ENCODE data around the gene KDSR.
"Not testable (repeated sequence)": the region's sequence is repeated elsewhere in the genome, so short reads cannot be mapped to it uniquely, and the experiment has no call there.

Gene KDSR

GRCh38 chr18:63363951-63364350 lies 3.1 kb downstream of the KDSR start:
- DNase-seq = no peak

GRCh38 chr18:63363420-63363819 lies 3.6 kb downstream of the KDSR start:
- not testable (repeated sequence) for DNase-seq

- DNase-seq = no peak
Observed at GRCh38 chr18:63356272-63356896, 10.6 kb downstream of the KDSR start.

- DNase-seq = no peak
Observed at GRCh38 chr18:63350230-63350629, 16.8 kb downstream of the KDSR start.

- DNase-seq = peak; percentile 86
Observed at GRCh38 chr18:63348508-63349136, 18.4 kb downstream of the KDSR start.

GRCh38 chr18:63346480-63347183 lies 20.4 kb downstream of the KDSR start:
- no peak for DNase-seq

GRCh38 chr18:63346031-63346430 lies 21.0 kb downstream of the KDSR start:
- DNase-seq = no peak

GRCh38 chr18:63344918-63345317 lies 22.1 kb downstream of the KDSR start:
- DNase-seq = no peak

- DNase-seq = no peak
Observed at GRCh38 chr18:63344263-63344662, 22.7 kb downstream of the KDSR start.

GRCh38 chr18:63342206-63342605 lies 24.8 kb downstream of the KDSR start:
- DNase-seq = no peak

- peak; percentile 59 for DNase-seq
Observed at GRCh38 chr18:63339920-63340484, 27.0 kb downstream of the KDSR start.

- DNase-seq = no peak
Observed at GRCh38 chr18:63336366-63337099, 30.5 kb downstream of the KDSR start.

- DNase-seq = no peak
Observed at GRCh38 chr18:63331105-63331504, 35.9 kb downstream of the KDSR start.

GRCh38 chr18:63329431-63330145 lies 37.4 kb downstream of the KDSR start:
- DNase-seq = no peak

- no peak for DNase-seq
Observed at GRCh38 chr18:63326011-63326410, 41.0 kb downstream of the KDSR start.

- DNase-seq = no peak
Observed at GRCh38 chr18:63325086-63325686, 41.8 kb downstream of the KDSR start.

GRCh38 chr18:63322908-63323634 lies 43.9 kb downstream of the KDSR start:
- peak; percentile 83 for DNase-seq

GRCh38 chr18:63322206-63322605 lies 44.8 kb downstream of the KDSR start:
- DNase-seq = no peak

GRCh38 chr18:63321291-63321690 lies 45.7 kb downstream of the KDSR start:
- peak; percentile 14 for DNase-seq

GRCh38 chr18:63320975-63321265 lies 46.1 kb downstream of the KDSR start:
- DNase-seq = no peak

- DNase-seq = peak; percentile 88
Observed at GRCh38 chr18:63320123-63320974, 46.7 kb downstream of the KDSR start.

Measured in RPMI8226 (cell line).